WERI-Rb-1 (cell line): Measurements from ENCODE around the gene PCDH9.

ENCODE experiments used
- DNase-seq: peaks from one replicate; pipeline ENCODE4 v3.0.0-alpha.2; 2020
- H3K27ac ChIP-seq: fragments of 250-450 bp; sonication (Bioruptor Pico); 2 replicates; pipeline ENCODE4 v1.5.1; 2020; ENCODE audit warnings: mild to moderate bottlenecking, moderate library complexity
- H3K27me3 ChIP-seq: fragments of 250-450 bp; sonication (Bioruptor Pico); 2 replicates; pipeline ENCODE4 v1.5.1; 2021; ENCODE audit warnings: mild to moderate bottlenecking, low read depth, moderate library complexity; ENCODE audit not compliant: insufficient read depth, severe bottlenecking
- H3K36me3 ChIP-seq: fragments of 250-450 bp; sonication (Bioruptor Pico); 2 replicates; pipeline ENCODE4 v1.5.1; 2020; ENCODE audit warnings: mild to moderate bottlenecking, moderate library complexity
- H3K4me3 ChIP-seq: 2 replicates; pipeline ENCODE4 v1.5.1; 2011; ENCODE audit warnings: low read depth, mild to moderate bottlenecking, control low read depth, low read length
- H3K9me3 ChIP-seq: fragments of 250-450 bp; sonication (Bioruptor Pico); 2 replicates; pipeline ENCODE4 v1.5.1; 2021; ENCODE audit warnings: mild to moderate bottlenecking, moderate library complexity; ENCODE audit not compliant: severe bottlenecking
- TF ChIP-seq, protein P1 (sequence below): IDR thresholded peaks from 2 replicates; pipeline ENCODE4 v1.5.1; 2011; ENCODE audit warnings: low read depth, mild to moderate bottlenecking, control low read depth, inconsistent platforms, low read length

The PCDH9 gene

DNA sequence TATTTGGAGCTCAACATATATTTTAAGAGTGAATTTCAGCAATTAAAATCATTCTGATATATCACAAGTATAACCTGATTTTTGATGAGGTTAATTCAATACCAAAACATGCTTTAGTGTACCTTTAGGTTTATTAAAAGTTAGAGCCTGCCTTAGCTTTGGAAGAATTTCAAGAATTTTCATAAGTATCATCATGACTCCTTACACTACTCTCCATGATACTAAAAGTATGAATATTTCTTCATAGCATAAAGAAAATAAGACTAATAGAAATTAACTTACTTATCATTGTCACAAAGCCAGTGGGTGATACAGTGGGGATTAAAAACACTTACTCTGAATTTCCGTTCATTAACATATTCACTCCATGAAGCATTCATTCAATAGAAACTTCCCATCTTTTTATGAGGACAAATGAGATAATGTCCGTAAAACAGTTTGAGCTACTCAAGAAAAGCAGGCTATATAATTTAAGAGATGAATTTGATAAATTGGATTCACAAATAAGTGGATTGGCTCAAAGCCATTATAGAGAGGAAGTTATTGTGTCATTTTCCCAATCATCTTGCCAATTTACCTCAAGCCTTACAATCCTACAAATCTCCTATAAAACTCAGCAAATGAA is 214.0 kb downstream of the PCDH9 start:
- H3K27ac ChIP-seq, result no peak overlapping the region
- DNase-seq, result no peak
- H3K27me3 ChIP-seq, result no peaks in the 10 kb centered on the region
- no peaks in the 10 kb centered on the region for H3K36me3 ChIP-seq
- no peak overlapping the region for H3K4me3 ChIP-seq
- TF ChIP-seq, protein P1, sequence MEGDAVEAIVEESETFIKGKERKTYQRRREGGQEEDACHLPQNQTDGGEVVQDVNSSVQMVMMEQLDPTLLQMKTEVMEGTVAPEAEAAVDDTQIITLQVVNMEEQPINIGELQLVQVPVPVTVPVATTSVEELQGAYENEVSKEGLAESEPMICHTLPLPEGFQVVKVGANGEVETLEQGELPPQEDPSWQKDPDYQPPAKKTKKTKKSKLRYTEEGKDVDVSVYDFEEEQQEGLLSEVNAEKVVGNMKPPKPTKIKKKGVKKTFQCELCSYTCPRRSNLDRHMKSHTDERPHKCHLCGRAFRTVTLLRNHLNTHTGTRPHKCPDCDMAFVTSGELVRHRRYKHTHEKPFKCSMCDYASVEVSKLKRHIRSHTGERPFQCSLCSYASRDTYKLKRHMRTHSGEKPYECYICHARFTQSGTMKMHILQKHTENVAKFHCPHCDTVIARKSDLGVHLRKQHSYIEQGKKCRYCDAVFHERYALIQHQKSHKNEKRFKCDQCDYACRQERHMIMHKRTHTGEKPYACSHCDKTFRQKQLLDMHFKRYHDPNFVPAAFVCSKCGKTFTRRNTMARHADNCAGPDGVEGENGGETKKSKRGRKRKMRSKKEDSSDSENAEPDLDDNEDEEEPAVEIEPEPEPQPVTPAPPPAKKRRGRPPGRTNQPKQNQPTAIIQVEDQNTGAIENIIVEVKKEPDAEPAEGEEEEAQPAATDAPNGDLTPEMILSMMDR, result no peak
- H3K9me3 ChIP-seq, result no peaks in the 10 kb centered on the region

DNA sequence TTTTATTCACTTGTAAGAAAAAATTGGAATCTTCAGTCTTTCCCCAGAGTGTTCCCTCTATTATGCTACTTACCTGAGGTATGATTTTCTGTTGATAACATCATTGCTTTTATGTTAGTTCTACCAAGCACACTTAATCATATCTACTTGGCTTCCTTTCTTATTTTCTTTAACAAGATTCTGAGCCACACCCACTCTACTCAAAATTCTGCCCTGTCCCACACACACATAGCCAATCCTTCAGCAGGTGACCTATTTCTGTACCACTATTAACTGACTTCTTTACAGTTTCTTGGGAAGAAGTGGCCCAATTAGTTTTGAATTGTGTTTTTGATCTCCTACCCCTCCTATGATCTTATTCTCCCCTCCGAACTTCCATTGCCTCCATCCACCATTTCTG is 215.7 kb downstream of the PCDH9 start:
- Histone ChIP-seq H3K4me3 (no peak overlapping the region), H3K9me3 (no peaks in the 10 kb centered on the region), H3K36me3 (no peaks in the 10 kb centered on the region), H3K27me3 (no peaks in the 10 kb centered on the region), H3K27ac (no peak overlapping the region)
- DNase-seq, result no peak
- TF ChIP-seq, protein P1, result no peak

DNA sequence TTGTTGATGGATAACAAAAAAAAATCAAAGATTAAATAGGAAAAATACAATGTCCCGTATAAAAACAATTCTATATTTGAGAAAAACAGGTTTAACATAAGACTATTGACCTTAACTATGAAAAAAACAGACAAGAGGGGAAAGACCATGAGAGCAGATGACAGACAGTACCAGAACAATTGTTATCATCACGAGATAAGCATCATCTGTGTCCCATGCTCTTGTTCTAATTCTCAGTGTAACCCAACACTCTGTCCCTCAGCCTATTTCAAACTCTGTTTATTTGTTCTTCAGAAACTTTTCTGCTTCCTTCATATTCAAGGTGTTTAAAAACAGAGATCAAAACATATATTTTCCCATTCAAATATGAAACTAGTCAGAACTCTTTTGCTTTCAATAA is 216.4 kb downstream of the PCDH9 start:
- Histone ChIP-seq H3K36me3 (no peaks in the 10 kb centered on the region), H3K9me3 (no peaks in the 10 kb centered on the region), H3K4me3 (no peak overlapping the region), H3K27ac (no peak overlapping the region), H3K27me3 (no peaks in the 10 kb centered on the region)
- DNase-seq, result no peak
- TF ChIP-seq, protein P1, result no peak

DNA sequence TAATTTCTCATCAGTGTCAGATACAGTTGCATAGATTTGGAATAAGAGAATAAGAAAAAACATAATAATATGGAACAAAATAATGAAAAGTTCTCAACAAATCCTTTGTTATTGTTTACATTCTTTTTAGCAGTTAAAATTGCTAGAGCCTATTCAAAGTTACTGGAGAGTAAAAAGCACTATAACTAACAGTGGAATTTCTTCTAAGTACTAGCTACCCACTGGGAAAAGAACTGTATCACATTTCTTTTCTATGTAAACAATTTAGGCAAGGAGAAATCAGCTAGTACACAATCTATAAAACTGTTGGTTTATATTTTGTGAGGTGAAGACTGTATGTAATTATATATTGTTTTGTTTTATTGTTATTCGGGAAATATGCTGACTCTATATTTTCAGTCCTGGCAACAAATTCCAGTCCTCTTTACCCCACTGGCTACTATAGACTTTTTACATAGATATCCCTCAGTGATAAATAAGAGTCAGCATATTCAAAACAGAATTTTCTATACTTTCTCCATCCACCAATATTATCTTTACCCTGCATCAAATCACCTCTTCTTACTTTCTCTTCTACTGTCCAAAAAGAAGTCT is 222.0 kb downstream of the PCDH9 start:
- Histone ChIP-seq H3K4me3 (no peak overlapping the region), H3K27me3 (no peaks in the 10 kb centered on the region), H3K9me3 (no peaks in the 10 kb centered on the region), H3K27ac (no peak overlapping the region), H3K36me3 (no peaks in the 10 kb centered on the region)
- TF ChIP-seq, protein P1, result no peak
- DNase-seq, result no peak

DNA sequence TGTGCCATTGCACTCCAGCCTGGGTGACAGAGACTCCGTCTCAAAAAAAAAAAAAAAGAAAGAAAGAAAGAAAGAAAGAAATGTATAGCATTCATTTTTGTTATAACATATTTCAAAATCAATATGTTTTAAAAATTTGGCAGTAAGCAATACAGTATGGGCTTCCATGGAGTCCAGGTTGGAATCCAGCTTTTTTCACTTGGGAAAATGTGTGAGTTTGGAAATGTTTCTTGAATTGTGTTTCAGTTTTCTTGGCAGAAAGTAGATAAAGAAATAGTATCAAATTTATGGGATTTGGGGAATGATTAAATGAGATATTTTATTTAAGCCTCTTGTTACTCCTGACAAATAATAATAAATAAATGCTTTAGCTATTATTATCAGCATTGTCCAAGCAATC is 225.6 kb downstream of the PCDH9 start:
- Histone ChIP-seq H3K27me3 (no peaks in the 10 kb centered on the region), H3K36me3 (no peaks in the 10 kb centered on the region)
- TF ChIP-seq, protein P1, result no peak

DNA sequence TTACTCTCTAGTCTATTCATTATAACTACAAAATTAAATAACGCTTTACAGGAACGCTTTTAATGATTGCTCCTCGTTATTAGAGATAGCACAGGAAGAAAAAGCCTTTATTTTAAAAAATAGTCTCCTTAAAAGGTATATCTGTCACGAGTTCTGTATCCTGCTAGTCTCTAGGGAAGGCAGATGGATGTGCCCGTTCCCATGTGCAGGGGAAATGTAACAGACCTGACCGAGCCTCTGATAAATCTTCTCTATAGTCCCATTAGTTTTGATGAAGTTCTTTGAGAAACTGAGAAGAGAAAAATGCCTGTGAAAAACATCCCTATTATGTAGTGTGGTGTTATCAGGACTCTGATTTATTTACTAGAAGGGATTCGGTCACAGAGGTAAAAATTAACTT is 226.4 kb downstream of the PCDH9 start:
- H3K27me3 ChIP-seq, result no peaks in the 10 kb centered on the region

More for the DNA sequence above, 225.6 kb downstream of the PCDH9 start:
- no peak for DNase-seq
- no peak overlapping the region for H3K27ac ChIP-seq
- no peak overlapping the region for H3K4me3 ChIP-seq
- no peaks in the 10 kb centered on the region for H3K9me3 ChIP-seq

More for the DNA sequence above, 226.4 kb downstream of the PCDH9 start:
- no peak for DNase-seq
- H3K36me3 ChIP-seq, result no peaks in the 10 kb centered on the region
- TF ChIP-seq, protein P1, result no peak
- H3K4me3 ChIP-seq, result no peak overlapping the region
- H3K27ac ChIP-seq, result no peak overlapping the region
- no peaks in the 10 kb centered on the region for H3K9me3 ChIP-seq
